HCT116 (cell line): ENCODE measurements around the gene SPAG6. TPM values are rescaled to one million over a fixed set of nuclear protein-coding genes. Genes with fewer than 3 reads are reported as not detected.

ENCODE experiments used
- ATAC-seq: fragments of 200-7000 bp; cut with Tn5 transposase; 2 replicates; pipeline ENCODE4 v1.9.1; 2020; ENCODE audit warnings: mild to moderate bottlenecking, moderate library complexity
- BruUV-seq: library from RNA; stranded (reverse); fragments of 400-500 nt; replicated peaks from 2 replicates; lab custom pipeline; 2021; lab: Mats Ljungman, UMichigan
- CTCF ChIA-PET: fragments of 300-600 bp; sonication (Branson Sonifier 250); formaldehyde crosslinking; loops from one replicate; lab custom pipeline; 2021; ENCODE audit warnings: antibody characterized with exemption; lab: Charles Lee
- POLR2A ChIA-PET: fragments of 300-600, 350-600 bp; sonication (Branson Sonifier 250); formaldehyde crosslinking; loops from one replicate; lab custom pipeline; 2021; ENCODE audit warnings: antibody characterized with exemption; lab: Charles Lee
- RAD21 ChIA-PET, 2 experiments: fragments of 300-600 bp; sonication (Branson Sonifier 250); formaldehyde crosslinking; loops; one replicate each; lab custom pipeline; 2023; ENCODE audit warnings: low total read pairs in 2 of 2; ENCODE audit not compliant: uncharacterized antibody in 2 of 2, unreplicated experiment in 2 of 2, low non-redundant PET in 1 of 2; lab: Charles Lee
- DNase-seq: peaks from one replicate; pipeline ENCODE4 v3.0.0-alpha.2; 2010; ENCODE audit warnings: low read depth, low spot score
- H2AFZ ChIP-seq: fragments of 200-600 bp; shearing (Covaris generic), sonication (generic); 2 replicates; pipeline ENCODE4 v1.6.1; 2017; ENCODE audit warnings: low read depth, mixed run types, mixed read lengths, antibody characterized with exemption, low read length; ENCODE audit not compliant: poor library complexity, severe bottlenecking
- H3K27ac ChIP-seq: 2 replicates; pipeline ENCODE4 v1.5.1; 2012; ENCODE audit warnings: low read depth, low read length
- H3K27me3 ChIP-seq: fragments of 200-600 bp; sonication (generic); 2 replicates; pipeline ENCODE4 v1.6.1; 2016; ENCODE audit warnings: mixed run types, low read length, mixed read lengths; ENCODE audit not compliant: insufficient read depth
- H3K36me3 ChIP-seq, 2 experiments: fragments of 200-500 bp in 1 of 2; fragments of 200-600 bp in 1 of 2; sonication (Bioruptor generic) in 1 of 2; sonication (generic) in 1 of 2; 2 replicates each; pipeline versions ENCODE4 v1.5.1 to v1.6.1; 2014 to 2016; ENCODE audit warnings: low read length in 2 of 2, inconsistent platforms in 1 of 2, mixed read lengths in 1 of 2, mixed run types in 1 of 2; ENCODE audit not compliant: insufficient read depth in 2 of 2, control insufficient read depth in 1 of 2
- H3K4me1 ChIP-seq, 2 experiments: fragments of 200-600 bp in 1 of 2; sonication (generic) in 1 of 2; 2 replicates each; pipeline versions ENCODE4 v1.5.1 to v1.6.1; 2012 to 2017; ENCODE audit warnings: low read length in 2 of 2, inconsistent platforms in 1 of 2, mild to moderate bottlenecking in 1 of 2, mixed read lengths in 1 of 2, mixed run types in 1 of 2, moderate library complexity in 1 of 2; ENCODE audit not compliant: insufficient read depth in 2 of 2, control insufficient read depth in 1 of 2
- H3K4me2 ChIP-seq: fragments of 200-600 bp; sonication (generic); 2 replicates; pipeline ENCODE4 v1.6.1; 2017; ENCODE audit warnings: mixed run types, low read length, mixed read lengths
- H3K4me3 ChIP-seq, 2 experiments: fragments of 200-600 bp in 1 of 2; sonication (generic) in 1 of 2; replicated peaks in 1 of 2; 2 replicates each; pipeline ENCODE4 v1.5.1; 2011 to 2016; ENCODE audit warnings: low read length in 2 of 2, control low read depth in 1 of 2, low read depth in 1 of 2, mild to moderate bottlenecking in 1 of 2, mixed read lengths in 1 of 2, mixed run types in 1 of 2
- H3K79me2 ChIP-seq: fragments of 200-600 bp; sonication (generic); 2 replicates; pipeline ENCODE4 v1.6.1; 2017; ENCODE audit warnings: mild to moderate bottlenecking, mixed run types, low read length, moderate library complexity, mixed read lengths; ENCODE audit not compliant: insufficient read depth
- H3K9ac ChIP-seq: fragments of 200-600 bp; sonication (generic); 2 replicates; pipeline ENCODE4 v1.6.1; 2016; ENCODE audit warnings: low read length, mixed read lengths
- H3K9me2 ChIP-seq: fragments of 200-600 bp; sonication (generic), shearing (Covaris generic); 2 replicates; pipeline ENCODE4 v1.6.1; 2017; ENCODE audit warnings: mixed run types, mild to moderate bottlenecking, moderate library complexity; ENCODE audit not compliant: insufficient read depth
- H3K9me3 ChIP-seq, 2 experiments: fragments of 200-500 bp in 1 of 2; fragments of 200-600 bp in 1 of 2; sonication (Bioruptor generic) in 1 of 2; sonication (generic) in 1 of 2; 2 replicates each; pipeline ENCODE4 v1.6.1; 2014 to 2017; ENCODE audit warnings: low read length in 2 of 2, mixed read lengths in 2 of 2, inconsistent platforms in 1 of 2, low read depth in 1 of 2, mild to moderate bottlenecking in 1 of 2, mixed run types in 1 of 2, moderate library complexity in 1 of 2; ENCODE audit not compliant: control insufficient read depth in 1 of 2, insufficient read depth in 1 of 2
- H4K20me1 ChIP-seq: fragments of 200-600 bp; sonication (generic), shearing (Covaris generic); 2 replicates; pipeline ENCODE4 v1.6.1; 2017; ENCODE audit warnings: mixed run types, mild to moderate bottlenecking, moderate library complexity; ENCODE audit not compliant: insufficient read depth
- ATF3 ChIP-seq: IDR thresholded peaks from 2 replicates; pipeline ENCODE4 v1.6.1; 2012
- CEBPB ChIP-seq: IDR thresholded peaks from 2 replicates; pipeline ENCODE4 v1.6.1; 2012; ENCODE audit warnings: low read depth
- CTCF ChIP-seq, 3 experiments: fragments of 200-600 bp in 1 of 3; sonication (generic) in 1 of 3; IDR thresholded peaks in 2 of 3; conservative IDR thresholded peaks in 1 of 3; 2 replicates each; pipeline ENCODE4 v1.5.1; 2012 to 2017; ENCODE audit warnings: low read depth in 2 of 3, low read length in 2 of 3, antibody characterized with exemption in 1 of 3, borderline replicate concordance in 1 of 3, control low read depth in 1 of 3, mild to moderate bottlenecking in 1 of 3, mixed read lengths in 1 of 3, mixed run types in 1 of 3, moderate library complexity in 1 of 3; ENCODE audit not compliant: insufficient read depth in 1 of 3
- EGR1 ChIP-seq: IDR thresholded peaks from 2 replicates; pipeline ENCODE4 v1.6.1; 2012; ENCODE audit warnings: low read depth
- ELF1 ChIP-seq: IDR thresholded peaks from 2 replicates; pipeline ENCODE4 v1.6.1; 2012; ENCODE audit warnings: low read depth, borderline replicate concordance
- EZH2 ChIP-seq: fragments of 200-600 bp; sonication (generic); IDR thresholded peaks from 2 replicates; pipeline ENCODE4 v1.6.1; 2017; ENCODE audit warnings: antibody characterized with exemption, mixed run types
- EZH2phosphoT487 ChIP-seq: fragments of 200-600 bp; IDR thresholded peaks from 2 replicates; pipeline ENCODE4 v1.6.1; 2018; ENCODE audit warnings: antibody characterized with exemption, borderline replicate concordance
- JUND ChIP-seq: IDR thresholded peaks from 2 replicates; pipeline ENCODE4 v1.6.1; 2012
- MAX ChIP-seq: IDR thresholded peaks from 2 replicates; pipeline ENCODE4 v1.6.1; 2012
- POLR2AphosphoS5 ChIP-seq: IDR thresholded peaks from 2 replicates; pipeline ENCODE4 v1.6.1; 2011; ENCODE audit warnings: mild to moderate bottlenecking, low read depth, low read length, moderate library complexity
- REST ChIP-seq: IDR thresholded peaks from 2 replicates; pipeline ENCODE4 v1.6.1; 2012; ENCODE audit warnings: low read depth
- SIN3A ChIP-seq: IDR thresholded peaks from 2 replicates; pipeline ENCODE4 v1.6.1; 2012; ENCODE audit warnings: low read depth
- SP1 ChIP-seq: IDR thresholded peaks from 2 replicates; pipeline ENCODE4 v1.6.1; 2012; ENCODE audit warnings: low read depth
- YY1 ChIP-seq: IDR thresholded peaks from 2 replicates; pipeline ENCODE4 v1.6.1; 2011; ENCODE audit warnings: low read length, low read depth, moderate library complexity, mild to moderate bottlenecking; ENCODE audit not compliant: insufficient replicate concordance; ENCODE audit errors: extremely low read depth
- ZBTB33 ChIP-seq: IDR thresholded peaks from 2 replicates; pipeline ENCODE4 v1.6.1; 2011; ENCODE audit warnings: mild to moderate bottlenecking, low read length, moderate library complexity; ENCODE audit not compliant: insufficient replicate concordance; ENCODE audit errors: extremely low read depth
- ZFX ChIP-seq: fragments of 450-650 bp; IDR thresholded peaks from 2 replicates; pipeline ENCODE4 v1.6.1; 2017
- intact Hi-C: fragments of 100-400 bp; cut with micrococcal nuclease; formaldehyde crosslinking; loops from 2 replicates; pipeline ENCODE4 v1.10.0; 2022
- total RNA-seq: library from RNA; stranded (reverse); gene quantifications from one replicate; pipeline ENCODE4 v1.2.1, GENCODE V29; 2021; ENCODE audit not compliant: unreplicated experiment

Gene SPAG6
- total RNA-seq, 1 experiment from 2014 or later: not detected

- no peak for TF ChIP-seq MAX
- no peak for TF ChIP-seq SIN3A
- no peak for TF ChIP-seq EGR1
- TF ChIP-seq SP1: no peak
- TF ChIP-seq ZFX: no peak
- no peak for TF ChIP-seq EZH2
- no peak for TF ChIP-seq ELF1
- TF ChIP-seq CEBPB: no peak
- TF ChIP-seq EZH2phosphoT487: no peak
These were observed 11.4 kb upstream of the SPAG6 start (continued) for GRCh38 chr10:22333975-22334282.

- Histone ChIP-seq H3K9me3 (no peaks in the 10 kb centered on the region), H3K79me2 (no peaks in the 10 kb centered on the region), H4K20me1 (no peaks in the 10 kb centered on the region), H3K27me3 (peaks cover 8% of the 10 kb centered on the region; the same call in 1 of the 2 replicates), H3K4me1 (peaks cover 0 to under 1% of the 10 kb centered on the region in 2 experiments; a peak in 1 of 4 replicates), H2AFZ (no peak overlapping the region), H3K36me3 (peaks cover 4% of the 10 kb centered on the region in 2 experiments; a peak in 3 of 4 replicates)
- ChIA-PET RAD21 (no interaction called here), CTCF (no interaction called here)
- BruUV-seq: no TSS peak
- ATAC-seq: no peak
- intact Hi-C loops: no loop called here
- no peak for TF ChIP-seq EZH2phosphoT487
- TF ChIP-seq YY1: no peak
- TF ChIP-seq JUND: no peak
- TF ChIP-seq REST: no peak
- no peak for TF ChIP-seq ATF3
- TF ChIP-seq CTCF (IDR thresholded peaks at IDR 0.05 in 2 of 3, conservative IDR thresholded peaks at IDR 0.05 in 1 of 3; ENCODE audit: borderline replicate concordance in 1 of 3, insufficient read depth in 1 of 3, low read depth in 2 of 3, low read length in 2 of 3): no peak
- no peak for TF ChIP-seq POLR2AphosphoS5
- TF ChIP-seq CEBPB: no peak
- TF ChIP-seq SP1: no peak
- TF ChIP-seq ZBTB33: no peak
- no peak for TF ChIP-seq EZH2
- TF ChIP-seq, all 23 proteins: peak for 0
- DNase-seq: no peak
- POLR2A ChIA-PET: no interaction called here
- H3K4me3 ChIP-seq: no peak overlapping the region
- H3K9ac ChIP-seq: no peak overlapping the region
- no peak overlapping the region for H3K27ac ChIP-seq
- H3K4me2 ChIP-seq: no peak overlapping the region
- no peaks in the 10 kb centered on the region for H3K9me2 ChIP-seq
These were observed 10.7 kb upstream of the SPAG6 start for GRCh38 chr10:22334414-22335172.
